KG1 (cell line): ENCODE measurements around the gene NPEPL1.

Source experiments
- DNase-seq: peaks from one replicate; lab custom pipeline; 2025; lab: John Stamatoyannopoulos, UW

The NPEPL1 gene

GRCh38 chr20:58702161-58702510 lies 9.5 kb downstream of the NPEPL1 start:
- DNase-seq, result no peak

GRCh38 chr20:58702859-58703648 lies 10.5 kb downstream of the NPEPL1 start:
- DNase-seq, result no peak

GRCh38 chr20:58703765-58704371 lies 11.3 kb downstream of the NPEPL1 start:
- DNase-seq, result no peak

GRCh38 chr20:58705208-58705926 lies 12.8 kb downstream of the NPEPL1 start:
- no peak for DNase-seq

GRCh38 chr20:58706150-58706892 lies 13.7 kb downstream of the NPEPL1 start:
- no peak for DNase-seq

GRCh38 chr20:58706975-58707681 lies 14.5 kb downstream of the NPEPL1 start:
- no peak for DNase-seq

- DNase-seq, result no peak
Measured at GRCh38 chr20:58707770-58708169, 15.2 kb downstream of the NPEPL1 start.

- no peak for DNase-seq
Measured at GRCh38 chr20:58708246-58708931, 15.8 kb downstream of the NPEPL1 start.

- DNase-seq, result no peak
Measured at GRCh38 chr20:58709013-58709702, 16.6 kb downstream of the NPEPL1 start.

GRCh38 chr20:58709703-58710039 lies 17.1 kb downstream of the NPEPL1 start:
- DNase-seq, result no peak

GRCh38 chr20:58710481-58711265 lies 18.1 kb downstream of the NPEPL1 start:
- no peak for DNase-seq

- no peak for DNase-seq
Measured at GRCh38 chr20:58711266-58712051, 18.9 kb downstream of the NPEPL1 start.

- DNase-seq, result no peak
Measured at GRCh38 chr20:58712151-58712791, 19.7 kb downstream of the NPEPL1 start.

- no peak for DNase-seq
Measured at GRCh38 chr20:58712806-58713731, 20.5 kb downstream of the NPEPL1 start.

GRCh38 chr20:58713801-58714339 lies 21.3 kb downstream of the NPEPL1 start:
- no peak for DNase-seq

- DNase-seq, result no peak
Measured at GRCh38 chr20:58714340-58714922, 21.8 kb downstream of the NPEPL1 start.

GRCh38 chr20:58714923-58715351 lies 22.3 kb downstream of the NPEPL1 start:
- no peak for DNase-seq
